Keratinocyte (primary cell): Measurements from ENCODE around the gene KIAA0825. TPM values are rescaled to one million over a fixed set of nuclear protein-coding genes. Genes with fewer than 3 reads are reported as not detected.

Experiments used
- DNase-seq: peaks from one replicate; pipeline ENCODE4 v3.0.0-alpha.2; 2011; ENCODE audit warnings: low read depth, missing footprints, low spot score
- FAIRE-seq: peaks from 2 replicates; lab custom pipeline; 2011; peaks lifted over from hg19 to GRCh38; lab: Jason Lieb, UNC
- H2AFZ ChIP-seq: 2 replicates; pipeline ENCODE4 v1.6.0; 2012; ENCODE audit warnings: low read length, control low read depth, inconsistent platforms; ENCODE audit not compliant: control insufficient read depth
- H3K27ac ChIP-seq: 2 replicates; pipeline ENCODE4 v1.5.1; 2011; ENCODE audit warnings: low read length; ENCODE audit not compliant: control insufficient read depth, insufficient read depth
- H3K27me3 ChIP-seq: 3 replicates; pipeline ENCODE4 v1.6.0; 2011; ENCODE audit warnings: low read length; ENCODE audit not compliant: control insufficient read depth, insufficient read depth; ENCODE audit errors: extremely low read depth
- H3K36me3 ChIP-seq, 2 experiments: 2 replicates in 1 of 2; 3 replicates in 1 of 2; pipeline ENCODE4 v1.5.1; 2011; ENCODE audit warnings: low read length in 2 of 2, mild to moderate bottlenecking in 1 of 2; ENCODE audit not compliant: control insufficient read depth in 2 of 2, insufficient read depth in 2 of 2; ENCODE audit errors: extremely low read depth in 1 of 2
- H3K4me1 ChIP-seq: 3 replicates; pipeline ENCODE4 v1.5.1; 2011; ENCODE audit warnings: low read length; ENCODE audit not compliant: control insufficient read depth, insufficient read depth; ENCODE audit errors: extremely low read depth
- H3K4me2 ChIP-seq: 3 replicates; pipeline ENCODE4 v1.6.0; 2011; ENCODE audit warnings: low read depth, low read length; ENCODE audit not compliant: control insufficient read depth, insufficient read depth; ENCODE audit errors: extremely low read depth
- H3K4me3 ChIP-seq, 3 experiments: fragments of 200-600 bp in 1 of 3; sonication (generic) in 1 of 3; 2 replicates in 2 of 3; 3 replicates in 1 of 3; pipeline ENCODE4 v1.5.1; 2011 to 2016; ENCODE audit warnings: low read length in 3 of 3, mild to moderate bottlenecking in 3 of 3, control low read depth in 2 of 3, inconsistent platforms in 1 of 3, low read depth in 1 of 3, mixed read lengths in 1 of 3, mixed run types in 1 of 3, moderate library complexity in 1 of 3; ENCODE audit not compliant: control insufficient read depth in 2 of 3, insufficient read depth in 2 of 3; ENCODE audit errors: extremely low read depth in 1 of 3
- H3K79me2 ChIP-seq: 2 replicates; pipeline ENCODE4 v1.6.0; 2012; ENCODE audit warnings: low read length; ENCODE audit not compliant: control insufficient read depth, insufficient read depth
- H3K9ac ChIP-seq: 3 replicates; pipeline ENCODE4 v1.6.0; 2011; ENCODE audit warnings: low read length; ENCODE audit not compliant: control insufficient read depth, insufficient read depth; ENCODE audit errors: extremely low read depth
- H3K9me1 ChIP-seq: 3 replicates; pipeline ENCODE4 v1.6.0; 2011; ENCODE audit warnings: low read length; ENCODE audit not compliant: control insufficient read depth, insufficient read depth; ENCODE audit errors: extremely low read depth
- H3K9me3 ChIP-seq: 2 replicates; pipeline ENCODE4 v1.5.1; 2012; ENCODE audit warnings: low read depth, low read length; ENCODE audit not compliant: control insufficient read depth
- H4K20me1 ChIP-seq: 3 replicates; pipeline ENCODE4 v1.6.0; 2011; ENCODE audit warnings: low read length; ENCODE audit not compliant: control insufficient read depth, insufficient read depth; ENCODE audit errors: extremely low read depth
- CTCF ChIP-seq, 3 experiments: IDR thresholded peaks in 1 of 3; conservative IDR thresholded peaks in 1 of 3; optimal IDR thresholded peaks in 1 of 3; 2 replicates in 2 of 3; 3 replicates in 1 of 3; pipeline versions ENCODE3 to v1.5.1; 2011; ENCODE audit warnings: low read length in 3 of 3, mild to moderate bottlenecking in 3 of 3, moderate library complexity in 2 of 3, control low read depth in 1 of 3, inconsistent platforms in 1 of 3; ENCODE audit not compliant: insufficient read depth in 2 of 3; ENCODE audit errors: extremely low read depth in 1 of 3
- EZH2 ChIP-seq: IDR thresholded peaks from one replicate; pipeline ENCODE4 v1.6.1; 2012; ENCODE audit warnings: inconsistent platforms, mild to moderate bottlenecking, low read length, moderate library complexity
- dilution Hi-C: fragments of 300-500 bp; cut with MboI; formaldehyde crosslinking; loops from one replicate; pipeline ENCODE4 v1.7.0; 2020; ENCODE audit warnings: low sequenced_read_pairs; ENCODE audit not compliant: extremely low pct_ligation_motif_present
- polyA plus RNA-seq, 5 experiments: library from polyadenylated mRNA; depleted of rRNA in 3 of 5; stranded (reverse) in 3 of 5; stranded (forward) in 1 of 5; unstranded in 1 of 5; fragments of >200 nt; gene quantifications; 1 replicate in 1 of 5; 2 replicates in 3 of 5; 3 replicates in 1 of 5; pipeline versions ENCODE4 v1.2.1 to v1.2.3, GENCODE V29; 2011 to 2012; ENCODE audit warnings: missing spikeins in 2 of 5, low read depth in 1 of 5, low replicate concordance in 1 of 5

KIAA0825 gene
- polyA plus RNA-seq, 1 donor (not counting 4 experiments of a cell fraction or from before 2014, with no cell fraction given): 1.2 TPM

- no peak overlapping the region for H3K4me3 ChIP-seq
- no peak overlapping the region for H3K27ac ChIP-seq
- H3K9ac ChIP-seq: no peak overlapping the region
- dilution Hi-C loops: no loop called here
- no peak overlapping the region for H2AFZ ChIP-seq
- no peaks in the 10 kb centered on the region for H3K9me3 ChIP-seq
- H3K36me3 ChIP-seq: no peaks in the 10 kb centered on the region
- peaks cover 42% of the 10 kb centered on the region for H3K79me2 ChIP-seq
- FAIRE-seq (no peak), DNase-seq (no peak)
- H3K9me1 ChIP-seq: no peaks in the 10 kb centered on the region
- TF ChIP-seq EZH2: no peak
- TF ChIP-seq CTCF (optimal IDR thresholded peaks at IDR 0.05 in 1 of 3, IDR thresholded peaks at IDR 0.05 in 1 of 3, conservative IDR thresholded peaks at IDR 0.05 in 1 of 3; ENCODE audit: extremely low read depth in 1 of 3, insufficient read depth in 2 of 3, low read length in 3 of 3): no peak
- no peaks in the 10 kb centered on the region for H3K27me3 ChIP-seq
- H3K4me2 ChIP-seq: peak overlapping the region; percentile 85
- H3K4me1 ChIP-seq: peaks cover 13% of the 10 kb centered on the region
- H4K20me1 ChIP-seq: no peaks in the 10 kb centered on the region
Observed at GRCh38 chr5:94620256-94620655, 1.9 kb upstream of the KIAA0825 start.

DNA sequence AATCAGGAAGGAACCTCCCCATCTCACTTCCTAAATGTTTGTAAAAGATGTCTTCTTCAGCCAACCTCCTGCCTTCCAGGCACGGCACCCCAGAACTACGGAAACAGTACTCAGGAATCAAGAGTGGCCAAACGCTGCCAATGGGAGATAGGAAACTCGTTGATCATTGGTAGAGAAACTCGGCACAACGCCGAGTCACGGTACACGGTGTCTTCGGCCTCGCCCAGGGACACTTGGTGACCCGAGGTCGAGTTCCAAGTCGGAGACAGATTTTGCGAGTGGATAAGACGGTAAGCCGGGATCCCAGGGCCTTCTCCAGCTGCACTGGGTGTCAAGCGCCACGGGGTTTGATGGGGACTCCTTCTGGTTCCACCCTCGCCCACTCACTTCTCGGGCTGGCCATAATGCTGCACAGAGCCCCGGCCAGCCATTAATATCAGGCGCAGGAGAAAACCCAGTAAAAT lies 343 bp downstream of the KIAA0825 start:
- H3K79me2 ChIP-seq: peaks cover 42% of the 10 kb centered on the region

More for the DNA sequence above, 343 bp downstream of the KIAA0825 start:
- Histone ChIP-seq H3K9me3 (no peaks in the 10 kb centered on the region), H3K9ac (peak overlapping the region; percentile 85), H2AFZ (peak overlapping the region; percentile 99), H3K36me3 (no peaks in the 10 kb centered on the region), H3K4me2 (peak overlapping the region; percentile 85), H3K27me3 (no peaks in the 10 kb centered on the region), H3K4me1 (peaks cover 13% of the 10 kb centered on the region), H3K9me1 (no peaks in the 10 kb centered on the region), H4K20me1 (no peaks in the 10 kb centered on the region), H3K27ac (peak overlapping the region; percentile 79), H3K4me3 (peak overlapping the region; percentile 64 to 89 (median 76))
- dilution Hi-C loops: no loop called here
- FAIRE-seq: peak; percentile 94
- no peak for TF ChIP-seq EZH2
- TF ChIP-seq CTCF (optimal IDR thresholded peaks at IDR 0.05 in 1 of 3, IDR thresholded peaks at IDR 0.05 in 1 of 3, conservative IDR thresholded peaks at IDR 0.05 in 1 of 3; ENCODE audit: extremely low read depth in 1 of 3, insufficient read depth in 2 of 3, low read length in 3 of 3): no peak
- no peak for DNase-seq
